Activated CD4-positive, alpha-beta T cell treated with anti-CD3 and anti-CD28 coated beads, Interleukin-2, amount 10 ng/mL, durations not matched to agents 24 days and 14 days (primary cell): Measurements from ENCODE around the gene PLEKHA5. TPM values are rescaled to one million over a fixed set of nuclear protein-coding genes. Genes with fewer than 3 reads are reported as not detected.

Experiments
- DNase-seq: peaks from one replicate; pipeline ENCODE4 v3.0.0; 2022
- H3K27ac Mint-ChIP-seq: one replicate; pipeline ENCODE4 v1.8.0; 2022; ENCODE audit warnings: mild to moderate bottlenecking, mixed read lengths
- H3K27me3 Mint-ChIP-seq: one replicate; pipeline ENCODE4 v1.8.0; 2022; ENCODE audit warnings: mixed read lengths
- H3K36me3 Mint-ChIP-seq: one replicate; pipeline ENCODE4 v1.8.0; 2022; ENCODE audit warnings: low read depth, mild to moderate bottlenecking, mixed read lengths
- H3K4me1 Mint-ChIP-seq: one replicate; pipeline ENCODE4 v1.8.0; 2021; ENCODE audit warnings: mixed read lengths
- H3K4me3 Mint-ChIP-seq: one replicate; pipeline ENCODE4 v1.8.0; 2022; ENCODE audit warnings: mild to moderate bottlenecking, moderate library complexity, mixed read lengths
- H3K9me3 Mint-ChIP-seq: one replicate; pipeline ENCODE4 v1.8.0; 2021; ENCODE audit warnings: mixed read lengths
- intact Hi-C: fragments of 100-400 bp; cut with micrococcal nuclease; formaldehyde crosslinking; loops from one replicate; pipeline ENCODE4 v1.15.1; 2023
- total RNA-seq: library from RNA; stranded (reverse); gene quantifications from 2 replicates; pipeline ENCODE4 v1.2.3, GENCODE V29; 2022

PLEKHA5 gene
- total RNA-seq, 1 donor from 2014 or later: 2.3 TPM

DNA sequence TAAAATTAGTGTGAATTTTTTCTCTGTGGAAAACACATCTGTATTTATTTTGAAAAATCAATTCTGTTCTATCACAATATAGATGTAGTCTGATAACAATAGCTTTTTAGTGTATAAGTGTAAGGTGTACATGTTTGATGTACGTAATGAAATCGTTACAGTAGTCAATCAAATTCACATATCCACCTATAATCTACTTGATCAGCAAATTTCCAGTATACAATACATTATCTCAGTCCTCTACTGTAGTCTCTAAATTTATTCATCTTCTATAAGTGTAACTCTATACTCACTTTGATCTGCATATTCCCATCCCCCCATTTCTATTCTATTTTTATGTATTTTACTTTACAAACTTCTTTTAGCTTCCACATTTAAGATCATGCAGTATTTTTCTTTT lies 13.0 kb downstream of the PLEKHA5 start:
- intact Hi-C loops: no loop called here
- no peaks in the 10 kb centered on the region for H3K4me1 Mint-ChIP-seq
- H3K27me3 Mint-ChIP-seq: no peaks in the 10 kb centered on the region
- H3K36me3 Mint-ChIP-seq: no peaks in the 10 kb centered on the region
- H3K9me3 Mint-ChIP-seq: no peaks in the 10 kb centered on the region
- no peak overlapping the region for H3K4me3 Mint-ChIP-seq
- H3K27ac Mint-ChIP-seq: no peak overlapping the region
- no peak for DNase-seq

DNA sequence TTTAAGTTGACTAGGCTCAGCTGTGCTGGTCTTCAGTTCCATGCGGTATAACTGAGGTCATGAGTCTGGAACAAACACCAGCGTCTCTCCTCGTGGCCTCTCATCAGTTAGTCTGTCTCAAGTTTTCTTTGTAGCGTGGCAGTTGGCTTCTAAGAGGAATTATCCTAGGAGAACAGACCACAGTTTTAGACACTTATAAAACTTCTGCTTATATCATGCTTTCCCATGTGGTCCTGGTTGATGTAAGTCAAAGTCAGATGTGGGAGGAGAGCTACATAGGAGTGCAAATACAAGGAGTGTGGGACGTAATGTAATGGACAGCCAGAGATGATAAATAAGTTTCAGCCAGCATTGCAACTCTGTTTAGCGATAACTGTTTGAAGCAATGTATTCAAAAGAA lies 14.8 kb downstream of the PLEKHA5 start:
- DNase-seq: no peak
- Mint-ChIP-seq H3K9me3 (no peaks in the 10 kb centered on the region), H3K4me1 (no peaks in the 10 kb centered on the region), H3K27me3 (no peaks in the 10 kb centered on the region), H3K27ac (no peak overlapping the region), H3K36me3 (no peaks in the 10 kb centered on the region), H3K4me3 (no peak overlapping the region)
- intact Hi-C loops: no loop called here

DNA sequence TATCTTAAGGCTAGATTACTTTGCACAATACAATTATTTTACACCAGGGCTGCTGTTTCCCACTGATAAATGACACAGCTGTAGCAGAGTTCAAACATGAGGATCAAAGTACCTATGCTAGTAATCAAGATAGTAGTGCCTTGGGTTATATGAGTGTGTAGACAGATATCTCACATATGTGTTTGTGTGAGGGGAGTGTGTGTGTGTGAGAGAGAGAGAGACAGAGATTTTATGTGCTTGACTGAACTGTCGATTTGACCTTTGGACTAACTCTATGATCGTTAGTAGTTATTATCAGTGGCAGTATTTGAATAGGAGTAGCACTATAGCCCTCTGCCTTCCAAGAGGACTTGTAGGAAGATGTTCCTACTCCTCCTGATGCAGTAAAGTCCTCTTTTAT lies 15.5 kb downstream of the PLEKHA5 start:
- no peak overlapping the region for H3K4me3 Mint-ChIP-seq
- H3K36me3 Mint-ChIP-seq: no peaks in the 10 kb centered on the region
- intact Hi-C loops: no loop called here
- DNase-seq: no peak
- H3K27ac Mint-ChIP-seq: no peak overlapping the region
- H3K9me3 Mint-ChIP-seq: no peaks in the 10 kb centered on the region
- no peaks in the 10 kb centered on the region for H3K27me3 Mint-ChIP-seq
- H3K4me1 Mint-ChIP-seq: no peaks in the 10 kb centered on the region

DNA sequence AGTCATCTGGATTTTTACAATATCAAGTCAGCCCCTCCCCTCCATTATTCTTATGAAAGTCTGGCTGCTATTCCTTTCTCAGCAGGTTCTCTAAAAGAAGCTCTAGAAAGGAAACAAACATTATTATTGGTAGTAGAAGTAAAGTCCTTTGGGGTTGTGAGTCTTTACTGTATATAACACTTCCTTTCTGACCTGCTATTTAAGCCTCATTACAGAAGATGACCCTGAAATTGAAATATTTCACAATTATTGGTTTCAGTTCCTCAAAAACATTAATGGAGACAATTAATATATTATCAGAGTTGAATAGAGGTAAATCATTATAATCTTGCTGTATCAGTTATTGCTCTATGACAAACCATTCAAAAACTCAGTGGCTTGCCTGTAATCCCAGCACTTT lies 19.3 kb downstream of the PLEKHA5 start:
- H3K4me1 Mint-ChIP-seq: no peaks in the 10 kb centered on the region
- no peak overlapping the region for H3K4me3 Mint-ChIP-seq
- H3K27ac Mint-ChIP-seq: no peak overlapping the region
- intact Hi-C loops: no loop called here
- no peaks in the 10 kb centered on the region for H3K36me3 Mint-ChIP-seq
- no peaks in the 10 kb centered on the region for H3K27me3 Mint-ChIP-seq
- no peak for DNase-seq
- no peaks in the 10 kb centered on the region for H3K9me3 Mint-ChIP-seq

DNA sequence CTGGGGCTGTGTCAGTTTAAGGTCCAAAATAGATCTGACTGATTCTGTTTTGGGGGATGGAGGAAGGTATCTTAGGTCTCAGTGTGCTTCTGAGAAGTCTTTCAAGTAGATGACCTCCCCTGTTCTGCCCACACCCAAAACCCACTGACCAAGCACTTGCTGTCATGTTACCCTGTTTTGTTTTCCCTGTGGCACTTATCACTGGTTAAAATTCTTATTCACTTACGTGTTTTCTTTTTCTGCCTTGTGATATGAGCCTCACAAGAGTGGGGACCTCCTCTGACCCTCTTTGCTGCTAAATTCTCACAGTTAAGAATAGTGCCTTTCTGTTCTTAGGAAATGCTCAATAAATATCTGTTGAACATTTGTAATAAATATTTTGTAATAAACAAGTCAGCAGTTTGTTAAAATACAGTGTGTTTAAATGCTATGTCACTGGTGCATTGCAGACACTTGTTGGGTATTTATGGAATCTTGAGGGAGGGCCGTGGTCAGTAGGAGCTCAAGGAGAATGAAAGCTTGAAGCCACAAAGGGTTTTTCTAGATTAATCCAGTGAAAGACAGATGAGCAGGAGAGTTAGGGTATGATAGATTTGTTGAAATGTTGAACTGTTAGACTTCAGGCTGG lies 20.9 kb downstream of the PLEKHA5 start:
- Mint-ChIP-seq H3K36me3 (no peaks in the 10 kb centered on the region), H3K27me3 (no peaks in the 10 kb centered on the region), H3K9me3 (no peaks in the 10 kb centered on the region), H3K27ac (no peak overlapping the region), H3K4me1 (no peaks in the 10 kb centered on the region), H3K4me3 (no peak overlapping the region)
- DNase-seq: no peak
- intact Hi-C loops: no loop called here

DNA sequence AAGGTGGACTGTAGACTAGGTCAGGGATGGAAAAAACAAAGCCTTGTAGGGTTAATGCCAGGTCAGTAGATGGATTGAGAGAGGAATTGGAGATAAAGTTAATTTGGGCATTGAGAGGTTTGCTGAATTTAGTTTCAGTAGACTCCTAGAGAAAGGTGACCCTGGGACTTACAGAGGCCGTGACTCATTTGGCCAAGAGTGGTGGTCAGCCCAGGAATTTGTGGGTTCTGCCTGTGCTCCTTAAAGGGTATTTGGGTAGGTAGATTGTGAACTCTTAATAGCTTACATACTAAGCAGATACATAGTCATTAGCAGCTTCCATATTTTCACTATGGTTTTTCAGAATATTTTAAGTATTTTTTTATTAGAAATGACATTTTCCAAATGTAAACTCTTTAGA lies 21.8 kb downstream of the PLEKHA5 start:
- peaks cover 2% of the 10 kb centered on the region for H3K27me3 Mint-ChIP-seq

DNA sequence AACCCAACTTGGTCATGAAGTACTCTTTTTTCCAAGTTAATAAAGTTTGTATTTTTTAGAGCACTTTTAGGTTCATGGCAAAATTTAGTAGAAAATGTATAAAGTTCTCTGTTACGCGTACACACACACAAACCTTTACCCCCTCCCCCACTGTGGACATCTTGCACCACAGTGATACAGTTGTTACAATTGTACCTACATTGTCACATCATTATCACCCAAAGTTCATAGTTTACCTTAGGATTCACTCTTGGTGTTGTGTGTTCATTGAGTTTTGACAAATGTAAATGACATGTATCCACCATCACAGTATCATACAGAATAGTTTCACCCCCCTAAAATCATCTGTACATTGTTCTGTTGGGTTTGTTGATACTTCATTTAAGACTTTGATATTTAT lies 23.9 kb downstream of the PLEKHA5 start:
- no peaks in the 10 kb centered on the region for H3K9me3 Mint-ChIP-seq
- no peak overlapping the region for H3K4me3 Mint-ChIP-seq
- no peak for DNase-seq
- no peaks in the 10 kb centered on the region for H3K36me3 Mint-ChIP-seq
- no peaks in the 10 kb centered on the region for H3K4me1 Mint-ChIP-seq
- intact Hi-C loops: no loop called here
- peaks cover 2% of the 10 kb centered on the region for H3K27me3 Mint-ChIP-seq
- no peak overlapping the region for H3K27ac Mint-ChIP-seq

More for the DNA sequence above, 21.8 kb downstream of the PLEKHA5 start:
- Mint-ChIP-seq H3K4me1 (no peaks in the 10 kb centered on the region), H3K9me3 (no peaks in the 10 kb centered on the region), H3K36me3 (no peaks in the 10 kb centered on the region), H3K27ac (no peak overlapping the region), H3K4me3 (no peak overlapping the region)
- intact Hi-C loops: no loop called here
- DNase-seq: no peak

DNA sequence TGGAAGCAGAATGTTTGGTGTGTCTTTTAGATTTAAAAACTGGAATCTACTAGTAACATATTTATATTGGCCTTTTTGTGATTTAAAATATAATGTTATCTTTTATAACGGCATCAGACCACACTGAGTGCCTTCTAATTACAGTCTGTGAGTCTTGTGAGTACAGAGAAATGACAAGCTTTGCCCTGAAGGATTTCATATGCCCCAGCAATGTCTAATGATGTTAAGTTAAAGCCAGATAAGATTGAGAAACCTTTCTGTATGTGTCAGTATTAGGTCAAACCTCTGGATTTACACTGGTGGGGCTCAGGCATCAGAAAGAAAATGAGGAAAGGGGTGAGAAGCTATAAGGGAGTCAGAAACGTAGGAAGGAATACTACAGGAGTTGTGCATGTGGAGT lies 25.2 kb downstream of the PLEKHA5 start:
- Mint-ChIP-seq H3K27me3 (peaks cover 2% of the 10 kb centered on the region), H3K4me1 (no peaks in the 10 kb centered on the region), H3K9me3 (no peaks in the 10 kb centered on the region), H3K27ac (no peak overlapping the region), H3K4me3 (no peak overlapping the region), H3K36me3 (no peaks in the 10 kb centered on the region)
- intact Hi-C loops: no loop called here
- no peak for DNase-seq

DNA sequence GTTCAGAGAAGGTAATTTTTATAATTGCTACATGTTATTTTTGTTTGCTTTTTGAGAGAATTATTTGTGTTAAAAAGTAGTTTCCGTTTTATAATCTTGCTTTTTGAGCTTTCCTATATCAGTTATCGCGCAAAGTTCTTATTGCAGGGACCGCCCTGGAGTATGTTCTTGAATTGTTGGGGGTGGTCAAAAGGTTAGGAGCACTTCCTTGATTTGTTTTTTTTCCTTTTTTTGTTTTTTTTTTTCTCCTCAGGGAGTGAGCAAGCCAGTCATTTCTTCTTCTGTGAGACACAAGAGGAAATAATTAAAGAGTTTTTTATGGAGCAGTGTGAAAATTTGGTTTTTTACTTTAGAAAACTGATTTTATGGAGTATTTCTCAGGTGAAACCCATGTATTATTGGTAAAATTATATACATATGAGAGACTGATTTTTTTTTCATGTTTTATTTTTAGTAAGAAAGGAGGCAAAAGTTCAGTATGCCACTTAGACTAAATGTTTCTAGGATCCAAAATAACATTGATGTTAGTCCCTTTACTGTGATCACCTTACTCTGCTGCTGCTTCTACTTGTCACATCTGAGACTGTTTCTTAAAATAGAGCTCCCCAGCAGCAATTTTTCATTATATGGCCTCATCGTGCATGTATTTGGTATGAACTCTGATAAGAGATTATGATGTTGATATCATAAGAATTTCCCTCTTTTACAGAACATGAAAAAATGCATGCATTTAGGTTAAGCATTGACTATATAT lies 26.6 kb downstream of the PLEKHA5 start:
- Mint-ChIP-seq H3K9me3 (no peaks in the 10 kb centered on the region), H3K4me3 (no peak overlapping the region), H3K27me3 (peaks cover 2% of the 10 kb centered on the region), H3K4me1 (no peaks in the 10 kb centered on the region), H3K27ac (no peak overlapping the region), H3K36me3 (no peaks in the 10 kb centered on the region)
- no peak for DNase-seq
- intact Hi-C loops: no loop called here

DNA sequence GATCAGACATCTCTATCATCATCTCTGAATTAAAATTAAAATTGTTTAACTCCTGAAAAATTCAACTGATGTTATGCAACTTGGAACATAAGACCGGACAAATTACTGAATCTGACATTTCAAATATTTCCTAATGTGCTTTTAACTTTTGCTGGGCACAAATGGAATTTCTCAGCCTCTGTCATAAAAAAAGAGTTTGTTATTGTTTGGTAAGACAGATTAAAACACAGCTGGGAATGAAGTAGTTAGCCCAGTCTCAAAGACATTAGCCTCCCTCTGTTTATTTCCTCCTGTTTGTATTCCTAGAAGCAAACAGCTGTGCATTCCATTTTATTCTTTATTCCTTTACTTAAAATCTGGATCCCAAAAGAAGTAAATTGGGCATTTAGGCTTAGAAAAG lies 29.4 kb downstream of the PLEKHA5 start:
- H3K27me3 Mint-ChIP-seq: peaks cover 2% of the 10 kb centered on the region
- H3K4me1 Mint-ChIP-seq: no peaks in the 10 kb centered on the region
- H3K9me3 Mint-ChIP-seq: no peaks in the 10 kb centered on the region
- intact Hi-C loops: no loop called here
- H3K36me3 Mint-ChIP-seq: no peaks in the 10 kb centered on the region
- no peak overlapping the region for H3K4me3 Mint-ChIP-seq
- no peak for DNase-seq
- no peak overlapping the region for H3K27ac Mint-ChIP-seq

DNA sequence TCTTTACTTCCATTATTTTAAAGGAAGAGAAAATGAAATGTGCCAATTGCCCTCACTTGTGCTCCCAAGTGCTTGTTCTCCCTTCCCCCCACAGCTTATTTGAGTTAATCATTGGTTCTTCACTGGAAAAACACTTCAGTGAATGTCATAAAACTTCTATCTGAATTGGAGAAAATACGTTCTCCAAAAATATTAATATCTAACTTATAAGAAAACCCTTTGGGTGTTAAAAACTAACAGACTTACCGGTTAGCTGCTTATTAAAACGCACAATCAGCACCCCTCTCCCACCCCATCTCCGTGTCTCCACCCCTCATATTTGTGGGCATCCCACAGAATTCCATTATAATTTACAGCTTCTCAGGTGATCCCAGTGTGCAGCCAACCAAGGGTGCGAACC lies 31.7 kb downstream of the PLEKHA5 start:
- DNase-seq: no peak
- Mint-ChIP-seq H3K4me1 (no peaks in the 10 kb centered on the region), H3K27me3 (no peaks in the 10 kb centered on the region), H3K9me3 (no peaks in the 10 kb centered on the region), H3K27ac (no peak overlapping the region), H3K36me3 (no peaks in the 10 kb centered on the region), H3K4me3 (no peak overlapping the region)
- intact Hi-C loops: no loop called here

DNA sequence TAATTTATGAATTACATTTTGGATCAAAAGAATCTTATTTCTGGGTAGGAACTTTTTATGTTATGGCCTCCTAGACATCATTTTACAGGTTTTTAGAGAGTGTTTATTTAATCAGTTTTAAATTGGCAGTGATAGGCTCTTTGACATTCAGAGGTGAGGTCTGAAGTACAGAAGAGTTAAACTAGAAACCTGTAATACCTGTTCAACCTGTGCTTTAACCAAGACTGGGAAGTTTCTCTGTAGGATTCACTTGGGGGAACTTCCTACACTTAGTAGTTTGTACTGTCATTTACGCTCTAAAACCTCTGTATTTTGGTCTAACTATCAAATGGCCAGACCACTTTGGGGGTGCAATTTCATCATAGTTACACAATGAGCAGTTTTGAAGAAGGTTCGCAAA lies 35.9 kb downstream of the PLEKHA5 start:
- intact Hi-C loops: no loop called here
- no peak for DNase-seq
- H3K27ac Mint-ChIP-seq: no peak overlapping the region
- H3K4me1 Mint-ChIP-seq: no peaks in the 10 kb centered on the region
- no peaks in the 10 kb centered on the region for H3K36me3 Mint-ChIP-seq
- no peak overlapping the region for H3K4me3 Mint-ChIP-seq
- H3K27me3 Mint-ChIP-seq: no peaks in the 10 kb centered on the region
- H3K9me3 Mint-ChIP-seq: no peaks in the 10 kb centered on the region

DNA sequence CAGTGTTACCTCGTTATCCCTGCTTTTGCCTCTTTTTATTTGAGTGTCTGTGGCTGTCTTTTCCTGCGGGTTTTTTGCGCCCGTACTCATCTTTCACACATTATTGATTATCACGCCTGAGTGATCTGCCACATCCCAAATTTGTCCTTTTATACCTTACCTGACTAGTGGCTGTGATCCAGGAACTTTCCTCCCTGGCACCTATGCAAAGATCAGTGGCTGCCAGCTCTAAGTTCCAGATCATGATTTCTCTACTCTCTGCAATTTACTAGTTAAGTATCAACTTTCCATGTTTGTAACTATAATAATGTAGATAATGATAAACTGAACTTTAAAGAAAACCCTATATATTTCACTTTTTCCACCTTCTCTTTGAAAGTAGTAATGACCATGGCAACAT lies 36.9 kb downstream of the PLEKHA5 start:
- H3K4me3 Mint-ChIP-seq: no peak overlapping the region
- no peak for DNase-seq
- intact Hi-C loops: no loop called here
- H3K27me3 Mint-ChIP-seq: no peaks in the 10 kb centered on the region
- no peaks in the 10 kb centered on the region for H3K4me1 Mint-ChIP-seq
- no peaks in the 10 kb centered on the region for H3K9me3 Mint-ChIP-seq
- no peak overlapping the region for H3K27ac Mint-ChIP-seq
- H3K36me3 Mint-ChIP-seq: no peaks in the 10 kb centered on the region

DNA sequence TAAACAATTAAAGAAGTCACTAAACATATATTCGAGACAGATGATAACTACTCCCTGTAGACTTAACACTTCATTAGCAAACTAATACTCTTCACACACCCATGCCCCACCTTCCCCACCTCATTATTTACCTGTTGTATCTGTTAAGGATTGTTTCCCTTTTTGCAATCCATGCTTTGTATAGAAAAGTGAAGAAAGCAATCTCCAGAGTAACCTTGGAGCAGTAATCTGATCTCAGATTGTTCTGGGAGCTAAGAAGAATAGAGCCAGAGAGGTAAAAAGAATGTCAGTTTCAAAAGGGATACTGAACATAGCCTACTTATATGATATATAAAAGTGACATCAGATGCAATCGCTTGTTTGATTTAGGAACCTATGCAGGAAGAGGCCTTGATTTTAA lies 37.4 kb downstream of the PLEKHA5 start:
- intact Hi-C loops: no loop called here
- Mint-ChIP-seq H3K27me3 (no peaks in the 10 kb centered on the region), H3K4me3 (no peak overlapping the region), H3K9me3 (no peaks in the 10 kb centered on the region), H3K36me3 (no peaks in the 10 kb centered on the region), H3K4me1 (no peaks in the 10 kb centered on the region), H3K27ac (no peak overlapping the region)
- DNase-seq: no peak

DNA sequence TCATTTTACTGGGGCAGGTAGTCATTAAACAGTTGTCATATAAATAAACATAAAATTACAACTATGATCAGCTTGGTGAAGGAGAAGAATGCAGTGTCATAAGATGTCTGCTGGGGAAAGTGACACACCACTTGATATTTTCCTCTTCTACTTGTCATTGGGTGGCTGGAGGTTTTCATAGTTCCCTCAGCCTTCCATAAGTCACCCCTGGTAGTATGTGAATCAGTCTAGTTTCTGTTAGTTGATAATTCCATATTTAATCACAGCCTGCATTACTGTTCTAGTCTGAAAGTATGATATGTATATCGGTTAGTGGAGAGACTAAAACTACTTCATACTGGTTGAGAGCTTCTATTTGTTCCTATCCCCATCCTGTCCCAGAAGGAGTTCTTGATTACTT lies 38.2 kb downstream of the PLEKHA5 start:
- Mint-ChIP-seq H3K36me3 (no peaks in the 10 kb centered on the region), H3K9me3 (no peaks in the 10 kb centered on the region), H3K4me3 (no peak overlapping the region), H3K4me1 (no peaks in the 10 kb centered on the region), H3K27me3 (no peaks in the 10 kb centered on the region), H3K27ac (no peak overlapping the region)
- intact Hi-C loops: no loop called here
- no peak for DNase-seq
